ENCODE results near the gene HOXC12.

HOXC12 gene

GRCh38 chr12:53998110-53998899 lies 43.6 kb downstream of the HOXC12 start:
- no peak overlapping the region for H3K27ac ChIP-seq
- no peaks in the 10 kb centered on the region for H3K36me3 ChIP-seq (ENCODE audit: insufficient read depth)
- no peak overlapping the region for H3K9ac ChIP-seq
- TF ChIP-seq CTCF (conservative IDR thresholded peaks at IDR 0.05; ENCODE audit: low read depth, low read length), result no peak
- H3K4me2 ChIP-seq, result no peak overlapping the region
- no peaks in the 10 kb centered on the region for H4K20me1 ChIP-seq (ENCODE audit: insufficient read depth)
- H3K4me1 ChIP-seq (ENCODE audit: low read depth, poor library complexity, severe bottlenecking), result peaks cover 18% of the 10 kb centered on the region
- no peak overlapping the region for H2AFZ ChIP-seq (ENCODE audit: low read depth)
- no peaks in the 10 kb centered on the region for H3K79me2 ChIP-seq (ENCODE audit: insufficient read depth, low read depth)
- no peak overlapping the region for H3K4me3 ChIP-seq (IDR thresholded peaks at IDR 0.05; ENCODE audit: insufficient read depth, low read depth, low read length)
- H3K27me3 ChIP-seq (ENCODE audit: insufficient read depth, low read depth), result peaks cover 100% of the 10 kb centered on the region

- Histone ChIP-seq H3K27me3 (ENCODE audit: insufficient read depth, low read depth) (peaks cover 99% of the 10 kb centered on the region), H3K27ac (no peak overlapping the region), H3K4me1 (ENCODE audit: low read depth, poor library complexity, severe bottlenecking) (peaks cover 18% of the 10 kb centered on the region), H3K4me2 (no peak overlapping the region), H4K20me1 (ENCODE audit: insufficient read depth) (no peaks in the 10 kb centered on the region), H3K79me2 (ENCODE audit: insufficient read depth, low read depth) (no peaks in the 10 kb centered on the region), H3K4me3 (IDR thresholded peaks at IDR 0.05; ENCODE audit: insufficient read depth, low read depth, low read length) (no peak overlapping the region), H2AFZ (ENCODE audit: low read depth) (no peak overlapping the region), H3K36me3 (ENCODE audit: insufficient read depth) (no peaks in the 10 kb centered on the region), H3K9ac (no peak overlapping the region)
- TF ChIP-seq CTCF (conservative IDR thresholded peaks at IDR 0.05; ENCODE audit: low read depth, low read length), result no peak
These were observed 44.2 kb downstream of the HOXC12 start for GRCh38 chr12:53998900-53999236.

GRCh38 chr12:53999559-54000115 lies 44.9 kb downstream of the HOXC12 start:
- Histone ChIP-seq H3K36me3 (ENCODE audit: insufficient read depth) (no peaks in the 10 kb centered on the region), H3K27me3 (ENCODE audit: insufficient read depth, low read depth) (peaks cover 99% of the 10 kb centered on the region), H3K27ac (no peak overlapping the region), H3K9ac (peak overlapping the region; percentile 8; the same call in 1 of the 2 replicates), H3K4me3 (IDR thresholded peaks at IDR 0.05; ENCODE audit: insufficient read depth, low read depth, low read length) (no peak overlapping the region), H3K4me2 (peak overlapping the region; percentile 61), H4K20me1 (ENCODE audit: insufficient read depth) (no peaks in the 10 kb centered on the region), H2AFZ (ENCODE audit: low read depth) (peak overlapping the region; percentile 80), H3K79me2 (ENCODE audit: insufficient read depth, low read depth) (no peaks in the 10 kb centered on the region), H3K4me1 (ENCODE audit: low read depth, poor library complexity, severe bottlenecking) (peaks cover 23% of the 10 kb centered on the region)
- no peak for TF ChIP-seq CTCF (conservative IDR thresholded peaks at IDR 0.05; ENCODE audit: low read depth, low read length)

GRCh38 chr12:54000116-54001114 lies 45.7 kb downstream of the HOXC12 start, which contains the start of gene HOXC9:
Gene HOXC9, plus strand, starts transcription at chr12:54000161. Its CDS starts 28 bp downstream, at chr12:54000189.
- H3K27me3 ChIP-seq (ENCODE audit: insufficient read depth, low read depth), result peaks cover 99% of the 10 kb centered on the region
- H3K9ac ChIP-seq, result peak within 1 kb of the TSS; percentile 8; the same call in 1 of the 2 replicates
- H3K4me3 ChIP-seq (IDR thresholded peaks at IDR 0.05; ENCODE audit: insufficient read depth, low read depth, low read length), result no peak within 1 kb of the TSS
- H3K27ac ChIP-seq, result no peak within 1 kb of the TSS
- H3K4me1 ChIP-seq (ENCODE audit: low read depth, poor library complexity, severe bottlenecking), result peaks cover 18% of the 10 kb centered on the region
- H3K79me2 ChIP-seq (ENCODE audit: insufficient read depth, low read depth), result no peaks in the 10 kb centered on the region
- H4K20me1 ChIP-seq (ENCODE audit: insufficient read depth), result no peaks in the 10 kb centered on the region
- TF ChIP-seq CTCF (conservative IDR thresholded peaks at IDR 0.05; ENCODE audit: low read depth, low read length), result no peak
- H3K4me2 ChIP-seq, result peak within 1 kb of the TSS; percentile 61
- no peaks in the 10 kb centered on the region for H3K36me3 ChIP-seq (ENCODE audit: insufficient read depth)
- peak within 1 kb of the TSS; percentile 80 for H2AFZ ChIP-seq (ENCODE audit: low read depth)
